Aortic smooth muscle cell (primary cell): Measurements from ENCODE around the gene NONO. TPM values are rescaled to one million over a fixed set of nuclear protein-coding genes. Genes with fewer than 3 reads are reported as not detected.

Experiments used
- total RNA-seq: library from RNA; depleted of rRNA; stranded (reverse); fragments of >200 nt; gene quantifications from 2 replicates; pipeline ENCODE4 v1.2.3, GENCODE V29; 2014

Gene NONO
- total RNA-seq, result 386 and 414 TPM in 2 replicates

GRCh38 chrX:71283403-71284143, at the start of gene NONO:
Gene NONO (plus strand): TSS chrX:71283635. CDS start chrX:71290638, 7,003 bp downstream.

GRCh38 chrX:71254092-71254963, 29.1 kb upstream of the NONO start, which contains the start of gene ZMYM3:
Gene ZMYM3 (minus strand): TSS chrX:71254140. CDS start chrX:71253255, 885 bp downstream.

GRCh38 chrX:71301195-71301924, 17.9 kb downstream of the NONO start, which contains the start of gene ITGB1BP2:
Gene ITGB1BP2 (plus strand): TSS chrX:71301750. CDS start chrX:71301807, 57 bp downstream.

Other genes with a start within 250 kb of the NONO start
- 73.9 and 74.1 TPM in 2 replicates for gene SNX12, start 215.3 kb upstream of the NONO start, total RNA-seq
- gene FOXO4, start 187.8 kb upstream of the NONO start, total RNA-seq, result 4.2 and 4.9 TPM in 2 replicates
- gene CXorf65, start 176.9 kb upstream of the NONO start, total RNA-seq, result not detected in 2 replicates
- not detected in 2 replicates for gene IL2RG, start 172.1 kb upstream of the NONO start, total RNA-seq
- gene MED12, start 165.0 kb upstream of the NONO start, total RNA-seq, result 27.5 and 38.5 TPM in 2 replicates
- gene NLGN3, start 138.8 kb upstream of the NONO start, total RNA-seq, result 0.13 and 0.37 TPM in 2 replicates
- not detected in 2 replicates for gene GJB1, start 60.4 kb upstream of the NONO start, total RNA-seq
- gene ZMYM3, start 29.5 kb upstream of the NONO start, total RNA-seq, result 7.7 and 10.7 TPM in 2 replicates
- gene ITGB1BP2, start 18.1 kb downstream of the NONO start, total RNA-seq, result 13.7 and 24.3 TPM in 2 replicates
- 47.4 and 52.0 TPM in 2 replicates for gene TAF1, start 82.7 kb downstream of the NONO start, total RNA-seq
- gene OGT, start 249.5 kb downstream of the NONO start, total RNA-seq, result 62.1 and 82.0 TPM in 2 replicates